ENCODE measurements around the gene TTN. TPM values are rescaled to one million over a fixed set of nuclear protein-coding genes. Genes with fewer than 3 reads are reported as not detected.
"Not testable (repeated sequence)": the region's sequence is repeated elsewhere in the genome, so short reads cannot be mapped to it uniquely, and the experiment has no call there.

Gene TTN
- total RNA-seq, 1 donor from 2014 or later = not detected

DNA sequence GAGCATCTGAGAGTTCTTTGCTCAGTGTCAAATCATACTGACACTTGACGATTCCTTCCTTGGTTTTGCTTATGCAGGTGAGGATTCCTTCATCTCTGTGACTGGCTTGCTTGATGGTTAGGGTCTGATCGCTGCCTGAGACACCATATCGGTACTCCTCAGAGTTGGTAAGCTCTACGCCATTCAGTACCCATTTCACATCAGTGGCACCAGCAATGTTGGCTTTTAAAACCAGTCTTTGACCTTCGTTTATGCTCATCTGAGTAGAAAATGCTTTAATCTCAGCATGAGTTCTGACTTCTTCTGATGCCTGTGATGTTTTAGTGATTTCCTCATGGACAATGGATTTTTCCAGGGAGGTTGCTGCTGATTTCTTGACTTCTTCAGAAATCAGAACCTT lies 278.6 kb downstream of the TTN start:
- Mint-ChIP-seq H3K4me3 (ENCODE audit: unreplicated experiment) (no peak overlapping the region), H3K4me1 (ENCODE audit: low read depth) (peaks cover 20% of the 10 kb centered on the region), H3K27me3 (ENCODE audit: low read depth) (no peaks in the 10 kb centered on the region), H3K27ac (ENCODE audit: unreplicated experiment) (no peak overlapping the region), H3K9me3 (ENCODE audit: low read depth) (no peaks in the 10 kb centered on the region), H3K36me3 (ENCODE audit: low read depth) (peaks cover 13% of the 10 kb centered on the region)
- DNase-seq (ENCODE audit: low spot score) = no peak
- TF ChIP-seq, protein P1, sequence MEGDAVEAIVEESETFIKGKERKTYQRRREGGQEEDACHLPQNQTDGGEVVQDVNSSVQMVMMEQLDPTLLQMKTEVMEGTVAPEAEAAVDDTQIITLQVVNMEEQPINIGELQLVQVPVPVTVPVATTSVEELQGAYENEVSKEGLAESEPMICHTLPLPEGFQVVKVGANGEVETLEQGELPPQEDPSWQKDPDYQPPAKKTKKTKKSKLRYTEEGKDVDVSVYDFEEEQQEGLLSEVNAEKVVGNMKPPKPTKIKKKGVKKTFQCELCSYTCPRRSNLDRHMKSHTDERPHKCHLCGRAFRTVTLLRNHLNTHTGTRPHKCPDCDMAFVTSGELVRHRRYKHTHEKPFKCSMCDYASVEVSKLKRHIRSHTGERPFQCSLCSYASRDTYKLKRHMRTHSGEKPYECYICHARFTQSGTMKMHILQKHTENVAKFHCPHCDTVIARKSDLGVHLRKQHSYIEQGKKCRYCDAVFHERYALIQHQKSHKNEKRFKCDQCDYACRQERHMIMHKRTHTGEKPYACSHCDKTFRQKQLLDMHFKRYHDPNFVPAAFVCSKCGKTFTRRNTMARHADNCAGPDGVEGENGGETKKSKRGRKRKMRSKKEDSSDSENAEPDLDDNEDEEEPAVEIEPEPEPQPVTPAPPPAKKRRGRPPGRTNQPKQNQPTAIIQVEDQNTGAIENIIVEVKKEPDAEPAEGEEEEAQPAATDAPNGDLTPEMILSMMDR (IDR thresholded peaks at IDR 0.05) = no peak

DNA sequence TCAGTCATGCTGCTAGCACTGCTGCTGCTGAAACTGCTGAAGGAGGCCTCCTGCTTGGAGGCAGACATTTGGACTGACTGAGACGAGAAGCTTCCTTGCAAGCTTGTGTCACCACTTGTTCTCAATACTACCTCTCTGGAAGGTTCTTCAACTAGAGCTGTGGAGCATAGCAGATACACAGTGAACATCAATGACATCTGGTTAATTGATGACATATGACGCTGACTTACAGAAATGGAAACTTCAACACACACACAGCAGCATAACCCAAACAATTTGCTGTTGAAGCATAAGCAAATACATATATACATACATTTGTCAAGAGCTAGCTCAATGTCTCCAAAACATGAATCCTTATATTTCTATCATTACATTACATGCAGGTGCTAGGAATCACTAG lies 279.6 kb downstream of the TTN start:
- TF ChIP-seq, protein P1 (IDR thresholded peaks at IDR 0.05) = no peak
- Mint-ChIP-seq H3K9me3 (ENCODE audit: low read depth) (no peaks in the 10 kb centered on the region), H3K4me3 (ENCODE audit: unreplicated experiment) (no peak overlapping the region), H3K27me3 (ENCODE audit: low read depth) (no peaks in the 10 kb centered on the region), H3K36me3 (ENCODE audit: low read depth) (peaks cover 9% of the 10 kb centered on the region), H3K27ac (ENCODE audit: unreplicated experiment) (no peak overlapping the region), H3K4me1 (ENCODE audit: low read depth) (peaks cover 25% of the 10 kb centered on the region)
- DNase-seq (ENCODE audit: low spot score) = no peak

DNA sequence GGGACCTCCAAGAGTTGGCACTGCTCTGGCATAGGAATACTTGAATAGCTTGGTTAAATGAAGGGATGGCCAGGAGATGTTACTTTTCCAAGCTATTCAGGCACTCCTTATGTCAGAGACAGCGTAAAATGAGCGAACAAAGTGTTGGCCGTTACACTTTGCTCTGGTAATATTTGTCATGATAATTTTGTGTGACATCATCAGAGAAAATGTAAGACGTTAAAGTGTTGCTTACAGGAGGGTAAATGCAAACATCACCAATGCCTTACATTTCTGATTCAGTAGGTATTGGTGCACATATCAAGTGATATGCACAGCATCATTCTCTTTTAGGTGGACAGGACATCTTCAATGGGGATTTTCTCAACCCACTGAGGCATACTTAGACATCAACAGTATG lies 281.0 kb downstream of the TTN start:
- peaks cover 25% of the 10 kb centered on the region for H3K4me1 Mint-ChIP-seq (ENCODE audit: low read depth)
- no peaks in the 10 kb centered on the region for H3K36me3 Mint-ChIP-seq (ENCODE audit: low read depth)
- no peak for DNase-seq (ENCODE audit: low spot score)
- no peaks in the 10 kb centered on the region for H3K27me3 Mint-ChIP-seq (ENCODE audit: low read depth)
- no peak overlapping the region for H3K4me3 Mint-ChIP-seq (ENCODE audit: unreplicated experiment)
- H3K9me3 Mint-ChIP-seq (ENCODE audit: low read depth) = peaks cover 1% of the 10 kb centered on the region
- no peak overlapping the region for H3K27ac Mint-ChIP-seq (ENCODE audit: unreplicated experiment)
- TF ChIP-seq, protein P1 (IDR thresholded peaks at IDR 0.05) = no peak

DNA sequence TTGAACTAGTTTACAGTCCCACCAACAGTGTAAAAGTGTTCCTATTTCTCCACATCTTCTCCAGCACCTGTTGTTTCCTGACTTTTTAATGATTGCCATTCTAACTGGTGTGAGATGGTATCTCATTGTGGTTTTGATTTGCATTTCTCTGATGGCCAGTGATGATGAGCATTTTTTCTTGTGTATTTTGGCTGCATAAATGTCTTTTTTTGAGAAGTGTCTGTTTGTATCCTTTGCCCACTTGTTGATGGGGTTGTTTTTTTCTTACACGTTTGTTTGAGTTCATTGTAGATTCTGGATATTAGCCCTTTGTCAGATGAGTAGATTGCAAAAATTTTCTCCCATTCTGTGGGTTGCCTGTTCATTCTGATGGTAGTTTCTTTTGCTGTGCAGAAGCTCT lies 281.8 kb downstream of the TTN start:
- H3K27me3 Mint-ChIP-seq (ENCODE audit: low read depth); H3K36me3 Mint-ChIP-seq (ENCODE audit: low read depth); H3K4me3 Mint-ChIP-seq (ENCODE audit: unreplicated experiment); DNase-seq (ENCODE audit: low spot score); H3K27ac Mint-ChIP-seq (ENCODE audit: unreplicated experiment); H3K9me3 Mint-ChIP-seq (ENCODE audit: low read depth): not testable (repeated sequence)
- peaks cover 25% of the 10 kb centered on the region for H3K4me1 Mint-ChIP-seq (ENCODE audit: low read depth)

DNA sequence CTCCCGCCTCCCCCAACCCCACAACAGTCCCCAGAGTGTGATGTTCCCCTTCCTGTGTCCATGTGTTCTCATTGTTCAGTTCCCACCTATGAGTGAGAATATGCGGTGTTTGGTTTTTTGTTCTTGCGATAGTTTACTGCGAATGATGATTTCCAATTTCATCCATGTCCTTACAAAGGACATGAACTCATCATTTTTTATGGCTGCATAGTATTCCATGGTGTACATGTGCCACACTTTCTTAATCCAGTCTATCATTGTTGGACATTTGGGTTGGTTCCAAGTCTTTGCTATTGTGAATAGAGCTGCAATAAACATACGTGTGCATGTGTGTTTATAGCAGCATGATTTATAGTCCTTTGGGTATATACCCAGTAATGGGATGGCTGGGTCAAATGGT lies 282.2 kb downstream of the TTN start:
- peaks cover 25% of the 10 kb centered on the region for H3K4me1 Mint-ChIP-seq (ENCODE audit: low read depth)
- H3K9me3 Mint-ChIP-seq (ENCODE audit: low read depth); H3K36me3 Mint-ChIP-seq (ENCODE audit: low read depth); H3K27ac Mint-ChIP-seq (ENCODE audit: unreplicated experiment); DNase-seq (ENCODE audit: low spot score); H3K4me3 Mint-ChIP-seq (ENCODE audit: unreplicated experiment); H3K27me3 Mint-ChIP-seq (ENCODE audit: low read depth): not testable (repeated sequence)

DNA sequence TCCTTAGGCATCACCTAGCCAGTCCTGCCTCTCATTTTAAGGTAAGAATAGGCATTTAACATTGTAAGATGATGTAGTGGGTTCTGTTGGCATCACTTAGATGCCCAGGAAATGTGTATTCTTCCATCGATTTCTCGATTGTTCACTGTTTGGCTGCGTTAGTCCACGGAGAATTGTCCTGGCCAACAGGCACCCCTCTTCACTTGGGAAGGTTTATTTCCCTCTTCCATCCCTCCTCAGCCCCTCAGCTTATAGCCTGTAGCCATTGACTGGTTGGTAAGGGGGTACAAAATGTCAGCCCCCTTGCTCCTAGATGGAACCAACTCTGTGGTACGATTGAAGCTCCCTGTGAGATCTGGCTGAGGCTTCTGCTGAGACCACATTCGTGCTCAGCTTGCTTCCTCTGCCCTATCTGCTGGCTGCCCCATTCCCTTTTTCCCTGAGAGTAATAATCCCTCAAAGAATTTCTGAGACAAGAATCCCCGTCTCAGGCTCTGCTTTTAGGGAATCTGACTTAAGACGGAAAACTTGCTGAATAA lies 283.6 kb downstream of the TTN start:
- H3K4me1 Mint-ChIP-seq (ENCODE audit: low read depth) = peaks cover 25% of the 10 kb centered on the region
- peaks cover 4% of the 10 kb centered on the region for H3K9me3 Mint-ChIP-seq (ENCODE audit: low read depth)
- peaks cover 1% of the 10 kb centered on the region for H3K36me3 Mint-ChIP-seq (ENCODE audit: low read depth)
- DNase-seq (ENCODE audit: low spot score) = no peak
- no peaks in the 10 kb centered on the region for H3K27me3 Mint-ChIP-seq (ENCODE audit: low read depth)
- peak overlapping the region; percentile 88 for H3K4me3 Mint-ChIP-seq (ENCODE audit: unreplicated experiment)
- H3K27ac Mint-ChIP-seq (ENCODE audit: unreplicated experiment) = peak overlapping the region; percentile 90
- TF ChIP-seq, protein P1 (IDR thresholded peaks at IDR 0.05) = no peak

All from chondrocyte (in vitro differentiated cells).